Smooth muscle cell (in vitro differentiated cells): ENCODE results near the gene STAC. TPM values are rescaled to one million over a fixed set of nuclear protein-coding genes. Genes with fewer than 3 reads are reported as not detected.

Source experiments
- DNase-seq: peaks from one replicate; lab custom pipeline; 2025; ENCODE audit not compliant: unreplicated experiment; lab: John Stamatoyannopoulos, UW
- H2AFZ ChIP-seq: fragments of 200-600 bp; sonication (generic); 2 replicates; pipeline ENCODE4 v1.6.0; 2016; ENCODE audit warnings: antibody characterized with exemption, low read depth, mild to moderate bottlenecking
- H3F3A ChIP-seq: fragments of 200-600 bp; sonication (generic); 2 replicates; pipeline ENCODE4 v1.6.0; 2017; ENCODE audit warnings: antibody characterized with exemption, low read depth
- H3K27ac ChIP-seq: fragments of 200-600 bp; sonication (generic); 2 replicates; pipeline ENCODE4 v1.5.1; 2016; ENCODE audit warnings: low read depth, mild to moderate bottlenecking
- H3K27me3 ChIP-seq: fragments of 200-600 bp; sonication (generic); 2 replicates; pipeline ENCODE4 v1.6.1; 2016; ENCODE audit warnings: low read depth, mild to moderate bottlenecking
- H3K36me3 ChIP-seq: fragments of 200-600 bp; sonication (generic); 2 replicates; pipeline ENCODE4 v1.5.1; 2016; ENCODE audit warnings: low read depth
- H3K4me1 ChIP-seq: fragments of 200-600 bp; sonication (generic); 2 replicates; pipeline ENCODE4 v1.5.1; 2016; ENCODE audit warnings: low read depth
- H3K4me2 ChIP-seq: fragments of 200-600 bp; sonication (generic); 2 replicates; pipeline ENCODE4 v1.6.0; 2016; ENCODE audit warnings: mild to moderate bottlenecking
- H3K4me3 ChIP-seq: fragments of 200-600 bp; sonication (generic); 2 replicates; pipeline ENCODE4 v1.5.1; 2016; ENCODE audit warnings: mild to moderate bottlenecking
- H3K79me2 ChIP-seq: fragments of 200-600 bp; sonication (generic); 2 replicates; pipeline ENCODE4 v1.6.0; 2016; ENCODE audit warnings: low read depth, mild to moderate bottlenecking
- H3K9ac ChIP-seq: fragments of 200-600 bp; sonication (generic); 2 replicates; pipeline ENCODE4 v1.6.0; 2016; ENCODE audit warnings: low read depth
- H3K9me3 ChIP-seq: fragments of 200-600 bp; sonication (generic); replicated peaks from 2 replicates; pipeline ENCODE4 v1.5.1; 2016; ENCODE audit warnings: low read depth
- H4K20me1 ChIP-seq: fragments of 200-600 bp; sonication (generic); 2 replicates; pipeline ENCODE4 v1.6.0; 2016; ENCODE audit warnings: low read depth
- CTCF ChIP-seq: fragments of 200-600 bp; sonication (generic); IDR thresholded peaks from 2 replicates; pipeline ENCODE4 v1.5.1; 2017; ENCODE audit warnings: borderline replicate concordance, mild to moderate bottlenecking, antibody characterized with exemption; ENCODE audit not compliant: insufficient read depth, poor library complexity, severe bottlenecking
- WGBS: methylation state at CpG from one replicate; pipeline ENCODE4 v1.1.7; 2016; ENCODE audit warnings: low lambda C conversion rate; 5-methylcytosine and 5-hydroxymethylcytosine counted together
- polyA plus RNA-seq: library from polyadenylated mRNA; unstranded; fragments of >200 nt; fragmentation: Nextera tagmentation; extraction: Ambion mirVana; gene quantifications from 2 replicates; pipeline ENCODE4 v1.2.1, GENCODE V29; 2016
- total RNA-seq: library from RNA; depleted of rRNA; stranded (reverse); fragments of >200 nt; gene quantifications from 2 replicates; pipeline ENCODE4 v1.2.3, GENCODE V29; 2014

Gene STAC
- total and polyA plus RNA-seq, 2 experiments from 2014 or later: 1.2 to 1.4 TPM

- no peak overlapping the region for H3K4me2 ChIP-seq
- no peaks in the 10 kb centered on the region for H3F3A ChIP-seq
- no peak overlapping the region for H2AFZ ChIP-seq
- WGBS: 90% methylated on average over 4 of the region's 4 CpGs
- no peaks in the 10 kb centered on the region for H3K79me2 ChIP-seq
- no peaks in the 10 kb centered on the region for H3K4me1 ChIP-seq
- no peak overlapping the region for H3K9ac ChIP-seq
- no peak overlapping the region for H3K27ac ChIP-seq
- no peak for TF ChIP-seq CTCF
- no peaks in the 10 kb centered on the region for H4K20me1 ChIP-seq
- no peak for DNase-seq
- H3K9me3 ChIP-seq: no peaks in the 10 kb centered on the region
- no peaks in the 10 kb centered on the region for H3K27me3 ChIP-seq
- no peak overlapping the region for H3K4me3 ChIP-seq
- no peaks in the 10 kb centered on the region for H3K36me3 ChIP-seq
Measured at GRCh38 chr3:36538136-36538749, 157.9 kb downstream of the STAC start.

GRCh38 chr3:36540888-36541518 is 160.7 kb downstream of the STAC start:
- no peak for DNase-seq
- no peaks in the 10 kb centered on the region for H3K9me3 ChIP-seq
- 57% methylated on average over 3 of the region's 3 CpGs for WGBS
- no peak overlapping the region for H3K9ac ChIP-seq
- H4K20me1 ChIP-seq: no peaks in the 10 kb centered on the region
- H3K36me3 ChIP-seq: no peaks in the 10 kb centered on the region
- H3F3A ChIP-seq: no peaks in the 10 kb centered on the region
- no peak overlapping the region for H3K4me2 ChIP-seq
- H3K27ac ChIP-seq: no peak overlapping the region
- no peak overlapping the region for H3K4me3 ChIP-seq
- peak; percentile 81 for TF ChIP-seq CTCF
- H2AFZ ChIP-seq: no peak overlapping the region
- H3K79me2 ChIP-seq: no peaks in the 10 kb centered on the region
- no peaks in the 10 kb centered on the region for H3K27me3 ChIP-seq
- H3K4me1 ChIP-seq: no peaks in the 10 kb centered on the region

- Histone ChIP-seq H3K36me3 (no peaks in the 10 kb centered on the region), H3K79me2 (no peaks in the 10 kb centered on the region), H3K4me3 (no peak overlapping the region), H3K27ac (no peak overlapping the region), H3K27me3 (no peaks in the 10 kb centered on the region), H2AFZ (no peak overlapping the region), H3K9me3 (no peaks in the 10 kb centered on the region), H3K4me2 (no peak overlapping the region), H4K20me1 (no peaks in the 10 kb centered on the region), H3K9ac (no peak overlapping the region), H3K4me1 (no peaks in the 10 kb centered on the region), H3F3A (no peaks in the 10 kb centered on the region)
- 66% methylated on average over 2 of the region's 2 CpGs for WGBS
- no peak for DNase-seq
- TF ChIP-seq CTCF: no peak
Measured at GRCh38 chr3:36542186-36542585, 161.9 kb downstream of the STAC start.
